RWPE2 (cell line): ENCODE results near the gene NLRC3.

Experiments used
- ATAC-seq: fragments of 200-7000 bp; cut with Tn5 transposase; 3 replicates; pipeline ENCODE4 v1.9.1; 2021; ENCODE audit warnings: low read depth
- DNase-seq: peaks from one replicate; pipeline ENCODE4 v3.0.0-alpha.2; 2020; ENCODE audit warnings: low spot score
- H3K27ac ChIP-seq: fragments of 450-650 bp; 2 replicates; pipeline ENCODE4 v1.5.1; 2017; ENCODE audit warnings: mild to moderate bottlenecking; ENCODE audit not compliant: poor library complexity, severe bottlenecking
- H3K27me3 ChIP-seq: fragments of 250-450 bp; sonication (Bioruptor Pico); 2 replicates; pipeline ENCODE4 v1.5.1; 2021; ENCODE audit warnings: mild to moderate bottlenecking, moderate library complexity; ENCODE audit not compliant: insufficient read depth, poor library complexity, severe bottlenecking
- H3K36me3 ChIP-seq: fragments of 250-450 bp; sonication (Bioruptor Pico); 2 replicates; pipeline ENCODE4 v1.5.1; 2020; ENCODE audit warnings: low read depth, mild to moderate bottlenecking, moderate library complexity
- H3K4me1 ChIP-seq: fragments of 250-450 bp; sonication (Bioruptor Pico); 2 replicates; pipeline ENCODE4 v1.5.1; 2021; ENCODE audit warnings: mild to moderate bottlenecking, moderate library complexity; ENCODE audit not compliant: insufficient read depth, poor library complexity, severe bottlenecking
- H3K4me3 ChIP-seq: fragments of 250-450 bp; sonication (Bioruptor Pico); 2 replicates; pipeline ENCODE4 v1.5.1; 2021; ENCODE audit warnings: mild to moderate bottlenecking, moderate library complexity; ENCODE audit not compliant: severe bottlenecking
- H3K9me3 ChIP-seq: fragments of 250-450 bp; sonication (Bioruptor Pico); 2 replicates; pipeline ENCODE4 v1.5.1; 2021; ENCODE audit warnings: mild to moderate bottlenecking, moderate library complexity; ENCODE audit not compliant: severe bottlenecking
- CTCF ChIP-seq: fragments of 450-650 bp; IDR thresholded peaks from one replicate; pipeline ENCODE4 v1.5.1; 2017; ENCODE audit warnings: mild to moderate bottlenecking, moderate library complexity; ENCODE audit not compliant: poor library complexity, severe bottlenecking

Gene NLRC3

GRCh38 chr16:3549906-3550305 is 27.3 kb downstream of the NLRC3 start:
- no peaks in the 10 kb centered on the region for H3K27me3 ChIP-seq
- no peak overlapping the region for H3K27ac ChIP-seq
- ATAC-seq (no peak), DNase-seq (no peak)
- no peaks in the 10 kb centered on the region for H3K36me3 ChIP-seq
- H3K4me3 ChIP-seq: no peak overlapping the region
- H3K4me1 ChIP-seq: no peaks in the 10 kb centered on the region
- no peak for TF ChIP-seq CTCF
- H3K9me3 ChIP-seq: no peaks in the 10 kb centered on the region

GRCh38 chr16:3548859-3549258 is 28.3 kb downstream of the NLRC3 start:
- H3K4me3 ChIP-seq: no peak overlapping the region
- DNase-seq (no peak), ATAC-seq (no peak)
- no peaks in the 10 kb centered on the region for H3K9me3 ChIP-seq
- H3K36me3 ChIP-seq: no peaks in the 10 kb centered on the region
- H3K27ac ChIP-seq: no peak overlapping the region
- H3K27me3 ChIP-seq: no peaks in the 10 kb centered on the region
- no peaks in the 10 kb centered on the region for H3K4me1 ChIP-seq
- no peak for TF ChIP-seq CTCF

GRCh38 chr16:3548445-3548844 is 28.8 kb downstream of the NLRC3 start:
- no peak overlapping the region for H3K27ac ChIP-seq
- no peaks in the 10 kb centered on the region for H3K9me3 ChIP-seq
- no peak for DNase-seq
- no peak overlapping the region for H3K4me3 ChIP-seq
- H3K4me1 ChIP-seq: no peaks in the 10 kb centered on the region
- no peaks in the 10 kb centered on the region for H3K27me3 ChIP-seq
- TF ChIP-seq CTCF: no peak
- no peak for ATAC-seq
- H3K36me3 ChIP-seq: no peaks in the 10 kb centered on the region

GRCh38 chr16:3546986-3547682 is 30.1 kb downstream of the NLRC3 start:
- Histone ChIP-seq H3K4me1 (no peaks in the 10 kb centered on the region), H3K36me3 (no peaks in the 10 kb centered on the region), H3K9me3 (no peaks in the 10 kb centered on the region), H3K27ac (no peak overlapping the region), H3K27me3 (no peaks in the 10 kb centered on the region), H3K4me3 (no peak overlapping the region)
- DNase-seq (no peak), ATAC-seq (no peak)
- no peak for TF ChIP-seq CTCF

GRCh38 chr16:3542601-3543373 is 34.4 kb downstream of the NLRC3 start:
- Histone ChIP-seq H3K4me3 (no peak overlapping the region), H3K36me3 (peaks cover 7% of the 10 kb centered on the region), H3K27ac (no peak overlapping the region), H3K4me1 (no peaks in the 10 kb centered on the region), H3K9me3 (no peaks in the 10 kb centered on the region), H3K27me3 (no peaks in the 10 kb centered on the region)
- no peak for DNase-seq
- no peak for ATAC-seq
- TF ChIP-seq CTCF: no peak
